Gastroesophageal sphincter (tissue), 4 donors: ENCODE results near the gene SLC7A6OS. TPM values are rescaled to one million over a fixed set of nuclear protein-coding genes. Genes with fewer than 3 reads are reported as not detected.
A peak's percentile ranks its signal among the peaks of the same experiment; 100 is the strongest.

Experiments
- ATAC-seq: fragments of 150-250 bp; one replicate; pipeline ENCODE4 v1.9.1; 2016; ENCODE audit warnings: mild to moderate bottlenecking, moderate library complexity
- H3K27ac ChIP-seq, 4 donors: fragments of 200-600 bp; sonication (generic) in 3 of 4; 1 replicate in 3 of 4; 2 replicates in 1 of 4; pipeline ENCODE4 v1.5.1; 2016 to 2019
- H3K27me3 ChIP-seq: fragments of 200-600 bp; sonication (generic); one replicate; pipeline ENCODE4 v1.5.1; 2019
- H3K36me3 ChIP-seq, 2 donors: fragments of 200-600 bp; sonication (generic); one replicate each; pipeline ENCODE4 v1.5.1; 2019; ENCODE audit warnings: control low read depth in 1 of 2
- H3K4me1 ChIP-seq, 3 donors: fragments of 200-600 bp; sonication (generic); 1 replicate in 2 of 3; 2 replicates in 1 of 3; pipeline ENCODE4 v1.5.1; 2016 to 2019; ENCODE audit warnings: control low read depth in 2 of 3
- H3K4me3 ChIP-seq, 2 donors: fragments of 200-600 bp; sonication (generic); one replicate each; pipeline ENCODE4 v1.5.1; 2019; ENCODE audit warnings: mild to moderate bottlenecking in 1 of 2, moderate library complexity in 1 of 2
- H3K9me3 ChIP-seq, 3 donors: fragments of 200-600 bp; sonication (generic); one replicate each; pipeline ENCODE4 v1.5.1; 2017 to 2019; ENCODE audit warnings: control low read depth in 2 of 3
- CTCF ChIP-seq, 4 experiments: fragments of 200-600 bp in 2 of 4; fragments of 450-650 bp in 2 of 4; sonication (generic) in 1 of 4; IDR thresholded peaks; one replicate each; pipeline ENCODE4 v1.5.1; 2017 to 2019; ENCODE audit warnings: antibody characterized with exemption in 4 of 4, mild to moderate bottlenecking in 2 of 4, moderate library complexity in 2 of 4
- EP300 ChIP-seq: sonication (generic); formaldehyde crosslinking; IDR thresholded peaks from one replicate; pipeline ENCODE4 v1.6.1; 2017; ENCODE audit warnings: antibody characterized with exemption, mild to moderate bottlenecking
- POLR2A ChIP-seq, 2 donors: fragments of 450-650 bp; IDR thresholded peaks; one replicate each; pipeline ENCODE4 v1.6.1; 2017; ENCODE audit warnings: antibody characterized with exemption in 2 of 2, mild to moderate bottlenecking in 2 of 2, moderate library complexity in 1 of 2
- POLR2AphosphoS5 ChIP-seq: sonication (generic); formaldehyde crosslinking; IDR thresholded peaks from one replicate; pipeline ENCODE4 v1.6.1; 2017; ENCODE audit warnings: antibody characterized with exemption
- WGBS, 2 donors: methylation state at CpG; one replicate each; pipeline ENCODE4 v1.1.5; 2018; ENCODE audit warnings: low coverage in 1 of 2; 5-methylcytosine and 5-hydroxymethylcytosine counted together
- total RNA-seq, 4 donors: library from RNA; depleted of rRNA; stranded (reverse); fragments of >200 nt; gene quantifications; one replicate each; pipeline ENCODE4 v1.1.0, GENCODE V29; 2016

The SLC7A6OS gene
- total RNA-seq, 4 donors from 2014 or later, result 10.4 to 18.2 (median 11.2) TPM

DNA sequence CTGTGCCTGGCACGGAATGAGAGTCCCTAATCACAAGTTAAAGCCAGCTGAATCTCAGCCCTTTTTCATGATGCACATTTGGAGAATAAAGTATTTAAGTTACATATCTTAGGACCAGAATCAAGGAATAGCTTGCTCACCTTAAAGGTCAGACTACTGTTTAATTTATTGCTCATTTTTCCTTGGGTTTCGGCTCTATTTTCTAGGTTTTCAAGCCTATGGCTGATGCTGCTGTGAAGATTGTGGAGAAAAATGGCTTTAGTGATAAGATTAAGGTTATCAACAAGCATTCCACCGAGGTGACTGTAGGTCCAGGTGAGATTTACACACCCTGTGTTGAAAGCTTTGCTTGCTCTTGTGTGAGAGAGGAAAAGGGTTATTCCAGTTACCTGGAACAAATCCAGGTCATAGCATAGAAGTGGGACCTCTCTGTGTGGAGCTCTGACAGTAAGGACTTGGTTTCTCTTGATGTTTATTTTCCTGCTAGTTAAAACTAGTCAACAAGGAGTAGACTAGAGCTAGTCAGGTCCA lies 18.2 kb upstream of the SLC7A6OS start:
- TF ChIP-seq POLR2AphosphoS5 (no peak), POLR2A (IDR thresholded peaks at IDR 0.05) (no peak), EP300 (no peak), CTCF (IDR thresholded peaks at IDR 0.05) (no peak)

DNA sequence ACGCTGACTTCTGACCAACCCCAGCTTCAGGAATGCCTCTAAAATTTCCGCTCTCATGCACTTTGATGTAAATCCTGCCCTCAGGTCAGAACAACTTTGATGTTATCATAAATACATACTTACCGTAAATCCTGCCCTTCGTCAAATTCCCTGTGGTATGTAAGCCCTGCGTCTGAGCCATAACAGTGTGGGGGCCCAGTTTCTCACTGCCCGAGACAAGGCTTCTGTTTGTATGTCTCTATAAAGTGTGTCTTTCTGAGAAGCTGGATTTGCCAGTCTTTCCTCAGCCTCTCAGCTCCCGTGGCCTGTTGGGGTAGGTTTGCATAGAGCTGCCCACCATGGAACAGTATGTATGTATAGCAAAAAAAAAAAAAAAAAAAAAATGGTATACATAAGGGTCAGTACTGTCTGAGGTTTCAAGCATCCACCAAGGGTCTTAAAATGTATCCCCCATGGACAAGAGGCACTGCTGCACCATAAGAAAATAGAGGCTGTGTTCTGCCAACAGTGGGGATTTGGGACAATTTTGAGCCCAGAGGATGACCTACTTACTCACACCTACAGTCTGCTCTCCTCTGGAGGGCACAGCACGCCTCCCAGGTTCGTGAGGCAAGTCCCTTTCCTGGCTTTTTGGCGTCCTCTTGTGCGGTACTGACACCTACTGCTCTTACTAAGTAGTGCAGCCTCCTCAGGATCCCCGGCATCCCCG lies 17.6 kb upstream of the SLC7A6OS start:
- TF ChIP-seq EP300, result no peak
- no peak for TF ChIP-seq POLR2A (IDR thresholded peaks at IDR 0.05)
- TF ChIP-seq CTCF (IDR thresholded peaks at IDR 0.05), result peak; percentile 87 to 94 (median 88)
- peak; percentile 7 for TF ChIP-seq POLR2AphosphoS5
- Histone ChIP-seq H3K27ac (no peak overlapping the region), H3K36me3 (peaks cover 0 to 69% of the 10 kb centered on the region in 2 donors), H3K27me3 (no peaks in the 10 kb centered on the region), H3K9me3 (no peaks in the 10 kb centered on the region), H3K4me1 (peaks cover 0 to 15% (median 0%) of the 10 kb centered on the region in 3 donors), H3K4me3 (no peak overlapping the region)
- ATAC-seq, result peak; percentile 88
- 40 to 69% methylated on average over 5 to 6 of the region's 13 CpGs for WGBS, 2 donors

More for the DNA sequence above, 18.2 kb upstream of the SLC7A6OS start:
- Histone ChIP-seq H3K27me3 (no peaks in the 10 kb centered on the region), H3K36me3 (peaks cover 0 to 70% of the 10 kb centered on the region in 2 donors), H3K4me1 (peaks cover 0 to 18% (median 0%) of the 10 kb centered on the region in 3 donors), H3K27ac (no peak overlapping the region), H3K9me3 (no peaks in the 10 kb centered on the region), H3K4me3 (no peak overlapping the region)
- WGBS, 2 donors, result 50 to 65% methylated on average over 2 of the region's 3 CpGs
- no peak for ATAC-seq

DNA sequence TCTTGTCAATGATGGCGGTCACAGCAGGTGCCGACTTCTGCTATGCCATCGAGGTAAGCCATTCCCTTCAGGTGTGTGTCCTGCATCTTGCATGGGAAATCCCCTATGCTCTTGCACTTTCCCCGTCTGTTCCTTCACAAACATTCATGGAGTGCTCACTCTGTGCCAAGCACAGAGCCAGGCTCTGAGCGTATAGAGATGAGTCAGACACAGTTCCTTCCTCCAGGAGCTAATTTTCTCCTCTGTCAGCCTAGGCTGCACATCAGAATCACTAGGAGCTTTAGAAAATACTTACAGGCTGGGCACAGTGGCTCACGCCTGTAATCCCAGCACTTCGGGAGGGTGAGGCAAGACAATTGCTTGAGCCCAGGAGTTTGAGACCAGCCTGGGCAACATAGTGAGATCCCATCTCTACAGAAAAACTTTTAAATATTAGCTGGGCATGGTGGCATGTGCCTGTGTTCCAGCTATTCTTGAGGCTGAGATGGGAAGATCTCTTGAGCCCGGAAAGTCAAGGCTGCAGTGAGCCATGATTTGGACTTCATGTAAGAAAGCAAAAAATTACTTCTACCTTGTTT lies 14.1 kb upstream of the SLC7A6OS start:
- TF ChIP-seq POLR2AphosphoS5 (no peak), CTCF (IDR thresholded peaks at IDR 0.05) (no peak), EP300 (no peak), POLR2A (IDR thresholded peaks at IDR 0.05) (no peak)
- H3K27me3 ChIP-seq, result no peaks in the 10 kb centered on the region
- ATAC-seq, result no peak
- H3K4me1 ChIP-seq, result no peaks in the 10 kb centered on the region
- 78 to 81% methylated on average over 4 to 6 of the region's 8 CpGs for WGBS, 2 donors
- H3K36me3 ChIP-seq, result peaks cover 0 to 84% of the 10 kb centered on the region in 2 donors
- no peak overlapping the region for H3K4me3 ChIP-seq
- H3K9me3 ChIP-seq, result no peaks in the 10 kb centered on the region
- no peak overlapping the region for H3K27ac ChIP-seq

- ATAC-seq, result no peak
- no peak for TF ChIP-seq CTCF (IDR thresholded peaks at IDR 0.05)
- TF ChIP-seq EP300, result no peak
- no peak for TF ChIP-seq POLR2A (IDR thresholded peaks at IDR 0.05)
- no peak for TF ChIP-seq POLR2AphosphoS5
- H3K27ac ChIP-seq, result no peak overlapping the region
Measured at GRCh38 chr16:68324336-68324735, 13.6 kb upstream of the SLC7A6OS start.

More at GRCh38 chr16:68324336-68324735, 13.6 kb upstream of the SLC7A6OS start:
- Histone ChIP-seq H3K27me3 (no peaks in the 10 kb centered on the region), H3K9me3 (no peaks in the 10 kb centered on the region), H3K36me3 (peaks cover 0 to 84% of the 10 kb centered on the region in 2 donors), H3K4me1 (no peaks in the 10 kb centered on the region), H3K4me3 (no peak overlapping the region)
- WGBS, 2 donors, result 75 to 93% methylated on average over 2 to 5 of the region's 5 CpGs
